HCT116 (cell line): Measurements from ENCODE around the gene DMD. TPM values are rescaled to one million over a fixed set of nuclear protein-coding genes. Genes with fewer than 3 reads are reported as not detected.

Experiments used
- ATAC-seq: fragments of 200-7000 bp; cut with Tn5 transposase; 2 replicates; pipeline ENCODE4 v1.9.1; 2020; ENCODE audit warnings: mild to moderate bottlenecking, moderate library complexity
- BruUV-seq: library from RNA; stranded (reverse); fragments of 400-500 nt; replicated peaks from 2 replicates; lab custom pipeline; 2021; lab: Mats Ljungman, UMichigan
- CTCF ChIA-PET: fragments of 300-600 bp; sonication (Branson Sonifier 250); formaldehyde crosslinking; loops from one replicate; lab custom pipeline; 2021; ENCODE audit warnings: antibody characterized with exemption; lab: Charles Lee
- POLR2A ChIA-PET: fragments of 300-600, 350-600 bp; sonication (Branson Sonifier 250); formaldehyde crosslinking; loops from one replicate; lab custom pipeline; 2021; ENCODE audit warnings: antibody characterized with exemption; lab: Charles Lee
- RAD21 ChIA-PET, 2 experiments: fragments of 300-600 bp; sonication (Branson Sonifier 250); formaldehyde crosslinking; loops; one replicate each; lab custom pipeline; 2023; ENCODE audit warnings: low total read pairs in 2 of 2; ENCODE audit not compliant: uncharacterized antibody in 2 of 2, unreplicated experiment in 2 of 2, low non-redundant PET in 1 of 2; lab: Charles Lee
- DNase-seq: peaks from one replicate; pipeline ENCODE4 v3.0.0-alpha.2; 2010; ENCODE audit warnings: low read depth, low spot score
- H2AFZ ChIP-seq: fragments of 200-600 bp; shearing (Covaris generic), sonication (generic); 2 replicates; pipeline ENCODE4 v1.6.1; 2017; ENCODE audit warnings: low read depth, mixed run types, mixed read lengths, antibody characterized with exemption, low read length; ENCODE audit not compliant: poor library complexity, severe bottlenecking
- H3K27ac ChIP-seq: 2 replicates; pipeline ENCODE4 v1.5.1; 2012; ENCODE audit warnings: low read depth, low read length
- H3K27me3 ChIP-seq: fragments of 200-600 bp; sonication (generic); 2 replicates; pipeline ENCODE4 v1.6.1; 2016; ENCODE audit warnings: mixed run types, low read length, mixed read lengths; ENCODE audit not compliant: insufficient read depth
- H3K36me3 ChIP-seq, 2 experiments: fragments of 200-500 bp in 1 of 2; fragments of 200-600 bp in 1 of 2; sonication (Bioruptor generic) in 1 of 2; sonication (generic) in 1 of 2; 2 replicates each; pipeline versions ENCODE4 v1.5.1 to v1.6.1; 2014 to 2016; ENCODE audit warnings: low read length in 2 of 2, inconsistent platforms in 1 of 2, mixed read lengths in 1 of 2, mixed run types in 1 of 2; ENCODE audit not compliant: insufficient read depth in 2 of 2, control insufficient read depth in 1 of 2
- H3K4me1 ChIP-seq, 2 experiments: fragments of 200-600 bp in 1 of 2; sonication (generic) in 1 of 2; 2 replicates each; pipeline versions ENCODE4 v1.5.1 to v1.6.1; 2012 to 2017; ENCODE audit warnings: low read length in 2 of 2, inconsistent platforms in 1 of 2, mild to moderate bottlenecking in 1 of 2, mixed read lengths in 1 of 2, mixed run types in 1 of 2, moderate library complexity in 1 of 2; ENCODE audit not compliant: insufficient read depth in 2 of 2, control insufficient read depth in 1 of 2
- H3K4me2 ChIP-seq: fragments of 200-600 bp; sonication (generic); 2 replicates; pipeline ENCODE4 v1.6.1; 2017; ENCODE audit warnings: mixed run types, low read length, mixed read lengths
- H3K4me3 ChIP-seq, 2 experiments: fragments of 200-600 bp in 1 of 2; sonication (generic) in 1 of 2; replicated peaks in 1 of 2; 2 replicates each; pipeline ENCODE4 v1.5.1; 2011 to 2016; ENCODE audit warnings: low read length in 2 of 2, control low read depth in 1 of 2, low read depth in 1 of 2, mild to moderate bottlenecking in 1 of 2, mixed read lengths in 1 of 2, mixed run types in 1 of 2
- H3K79me2 ChIP-seq: fragments of 200-600 bp; sonication (generic); 2 replicates; pipeline ENCODE4 v1.6.1; 2017; ENCODE audit warnings: mild to moderate bottlenecking, mixed run types, low read length, moderate library complexity, mixed read lengths; ENCODE audit not compliant: insufficient read depth
- H3K9ac ChIP-seq: fragments of 200-600 bp; sonication (generic); 2 replicates; pipeline ENCODE4 v1.6.1; 2016; ENCODE audit warnings: low read length, mixed read lengths
- H3K9me2 ChIP-seq: fragments of 200-600 bp; sonication (generic), shearing (Covaris generic); 2 replicates; pipeline ENCODE4 v1.6.1; 2017; ENCODE audit warnings: mixed run types, mild to moderate bottlenecking, moderate library complexity; ENCODE audit not compliant: insufficient read depth
- H3K9me3 ChIP-seq, 2 experiments: fragments of 200-500 bp in 1 of 2; fragments of 200-600 bp in 1 of 2; sonication (Bioruptor generic) in 1 of 2; sonication (generic) in 1 of 2; 2 replicates each; pipeline ENCODE4 v1.6.1; 2014 to 2017; ENCODE audit warnings: low read length in 2 of 2, mixed read lengths in 2 of 2, inconsistent platforms in 1 of 2, low read depth in 1 of 2, mild to moderate bottlenecking in 1 of 2, mixed run types in 1 of 2, moderate library complexity in 1 of 2; ENCODE audit not compliant: control insufficient read depth in 1 of 2, insufficient read depth in 1 of 2
- H4K20me1 ChIP-seq: fragments of 200-600 bp; sonication (generic), shearing (Covaris generic); 2 replicates; pipeline ENCODE4 v1.6.1; 2017; ENCODE audit warnings: mixed run types, mild to moderate bottlenecking, moderate library complexity; ENCODE audit not compliant: insufficient read depth
- CBX3 ChIP-seq: IDR thresholded peaks from 2 replicates; pipeline ENCODE4 v1.6.1; 2012; ENCODE audit warnings: low read depth
- EGR1 ChIP-seq: IDR thresholded peaks from 2 replicates; pipeline ENCODE4 v1.6.1; 2012; ENCODE audit warnings: low read depth
- ELF1 ChIP-seq: IDR thresholded peaks from 2 replicates; pipeline ENCODE4 v1.6.1; 2012; ENCODE audit warnings: low read depth, borderline replicate concordance
- EZH2phosphoT487 ChIP-seq: fragments of 200-600 bp; IDR thresholded peaks from 2 replicates; pipeline ENCODE4 v1.6.1; 2018; ENCODE audit warnings: antibody characterized with exemption, borderline replicate concordance
- POLR2AphosphoS5 ChIP-seq: IDR thresholded peaks from 2 replicates; pipeline ENCODE4 v1.6.1; 2011; ENCODE audit warnings: mild to moderate bottlenecking, low read depth, low read length, moderate library complexity
- RAD21 ChIP-seq: IDR thresholded peaks from 2 replicates; pipeline ENCODE4 v1.6.1; 2012; ENCODE audit warnings: low read depth, mild to moderate bottlenecking
- SIN3A ChIP-seq: IDR thresholded peaks from 2 replicates; pipeline ENCODE4 v1.6.1; 2012; ENCODE audit warnings: low read depth
- SP1 ChIP-seq: IDR thresholded peaks from 2 replicates; pipeline ENCODE4 v1.6.1; 2012; ENCODE audit warnings: low read depth
- SRF ChIP-seq: IDR thresholded peaks from 2 replicates; pipeline ENCODE4 v1.6.1; 2012; ENCODE audit warnings: low read depth
- TCF7L2 ChIP-seq: IDR thresholded peaks from 2 replicates; pipeline ENCODE4 v1.7.0; 2011; ENCODE audit warnings: borderline replicate concordance, inconsistent platforms; ENCODE audit not compliant: insufficient read depth, insufficient read length; ENCODE audit errors: extremely low read depth
- ZFX ChIP-seq: fragments of 450-650 bp; IDR thresholded peaks from 2 replicates; pipeline ENCODE4 v1.6.1; 2017
- intact Hi-C: fragments of 100-400 bp; cut with micrococcal nuclease; formaldehyde crosslinking; loops from 2 replicates; pipeline ENCODE4 v1.10.0; 2022
- total RNA-seq: library from RNA; stranded (reverse); gene quantifications from one replicate; pipeline ENCODE4 v1.2.1, GENCODE V29; 2021; ENCODE audit not compliant: unreplicated experiment
- TF ChIP-seq, protein P1 (sequence below): IDR thresholded peaks from 2 replicates; pipeline ENCODE4 v1.6.1; 2012
- TF ChIP-seq, protein P2 (sequence below): IDR thresholded peaks from 2 replicates; pipeline ENCODE4 v1.6.1; 2012
- TF ChIP-seq, protein P3 (sequence below): IDR thresholded peaks from 2 replicates; pipeline ENCODE4 v1.6.1; 2012; ENCODE audit warnings: low read depth

The DMD gene
- total RNA-seq, 1 experiment from 2014 or later = 0.05 TPM

DNA sequence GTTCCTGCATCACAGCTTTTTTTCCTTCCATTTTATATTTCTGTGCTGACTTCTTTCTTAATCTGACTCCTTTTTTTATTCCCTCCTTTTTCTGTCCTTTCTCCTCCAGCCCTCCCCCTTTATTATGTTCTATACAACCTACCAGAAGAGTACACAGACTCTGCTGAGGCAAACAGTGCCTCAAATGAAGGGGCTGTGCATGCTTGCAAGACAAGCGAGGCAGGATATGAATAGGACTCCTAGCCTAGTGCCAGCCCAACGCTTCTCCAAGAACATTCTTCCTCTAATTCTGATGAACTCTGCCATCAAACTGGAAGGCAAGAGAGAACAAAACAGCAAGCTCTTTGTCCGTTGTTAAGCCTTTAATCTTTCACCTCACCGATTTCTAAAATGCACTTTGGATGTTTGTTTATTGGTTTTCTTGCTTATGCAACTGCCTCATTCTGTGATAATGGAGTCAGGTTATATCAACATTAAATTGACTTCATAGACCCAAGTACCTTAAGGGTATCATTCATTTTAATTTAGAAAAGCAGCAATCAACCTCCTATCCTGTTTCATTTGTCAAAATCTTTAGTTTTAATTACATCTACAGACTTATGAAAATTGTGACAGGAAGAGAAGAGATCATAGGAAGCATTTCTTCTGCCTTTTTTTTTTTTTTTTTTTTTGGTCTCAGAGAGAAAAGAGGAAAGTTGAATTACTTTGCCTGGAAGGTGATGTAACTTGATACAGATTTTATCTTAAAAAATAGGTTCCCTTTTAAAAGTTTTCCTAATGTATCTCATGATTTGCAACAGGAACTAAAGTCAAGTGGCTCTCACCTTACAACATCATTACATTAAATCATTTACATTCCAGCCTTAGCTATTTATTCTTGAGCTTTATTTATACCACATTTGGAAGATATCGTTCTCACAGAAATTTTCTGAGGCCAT, 1854.8 kb downstream of the DMD start:
- Histone ChIP-seq H3K4me2 (no peak overlapping the region), H4K20me1 (no peaks in the 10 kb centered on the region), H3K27ac (no peak overlapping the region), H3K4me1 (no peaks in the 10 kb centered on the region), H3K9ac (no peak overlapping the region), H3K27me3 (no peaks in the 10 kb centered on the region), H3K79me2 (no peaks in the 10 kb centered on the region), H2AFZ (no peak overlapping the region), H3K9me3 (no peaks in the 10 kb centered on the region), H3K4me3 (no peak overlapping the region), H3K9me2 (no peaks in the 10 kb centered on the region), H3K36me3 (no peaks in the 10 kb centered on the region)
- intact Hi-C loops = no loop called here
- DNase-seq (no peak), ATAC-seq (no peak)
- ChIA-PET POLR2A (no interaction called here), RAD21 (no interaction called here), CTCF (no interaction called here)
- no TSS peak for BruUV-seq
- TF ChIP-seq, protein P1, sequence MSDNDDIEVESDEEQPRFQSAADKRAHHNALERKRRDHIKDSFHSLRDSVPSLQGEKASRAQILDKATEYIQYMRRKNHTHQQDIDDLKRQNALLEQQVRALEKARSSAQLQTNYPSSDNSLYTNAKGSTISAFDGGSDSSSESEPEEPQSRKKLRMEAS = no peak
- TF ChIP-seq, protein P2, sequence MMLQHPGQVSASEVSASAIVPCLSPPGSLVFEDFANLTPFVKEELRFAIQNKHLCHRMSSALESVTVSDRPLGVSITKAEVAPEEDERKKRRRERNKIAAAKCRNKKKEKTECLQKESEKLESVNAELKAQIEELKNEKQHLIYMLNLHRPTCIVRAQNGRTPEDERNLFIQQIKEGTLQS = no peak
- TF ChIP-seq CBX3 (no peak), EZH2phosphoT487 (no peak), SRF (no peak), SIN3A (no peak), SP1 (no peak), ELF1 (no peak), POLR2AphosphoS5 (no peak), TCF7L2 (no peak), ZFX (no peak), EGR1 (no peak), RAD21 (no peak)
- TF ChIP-seq, protein P3, sequence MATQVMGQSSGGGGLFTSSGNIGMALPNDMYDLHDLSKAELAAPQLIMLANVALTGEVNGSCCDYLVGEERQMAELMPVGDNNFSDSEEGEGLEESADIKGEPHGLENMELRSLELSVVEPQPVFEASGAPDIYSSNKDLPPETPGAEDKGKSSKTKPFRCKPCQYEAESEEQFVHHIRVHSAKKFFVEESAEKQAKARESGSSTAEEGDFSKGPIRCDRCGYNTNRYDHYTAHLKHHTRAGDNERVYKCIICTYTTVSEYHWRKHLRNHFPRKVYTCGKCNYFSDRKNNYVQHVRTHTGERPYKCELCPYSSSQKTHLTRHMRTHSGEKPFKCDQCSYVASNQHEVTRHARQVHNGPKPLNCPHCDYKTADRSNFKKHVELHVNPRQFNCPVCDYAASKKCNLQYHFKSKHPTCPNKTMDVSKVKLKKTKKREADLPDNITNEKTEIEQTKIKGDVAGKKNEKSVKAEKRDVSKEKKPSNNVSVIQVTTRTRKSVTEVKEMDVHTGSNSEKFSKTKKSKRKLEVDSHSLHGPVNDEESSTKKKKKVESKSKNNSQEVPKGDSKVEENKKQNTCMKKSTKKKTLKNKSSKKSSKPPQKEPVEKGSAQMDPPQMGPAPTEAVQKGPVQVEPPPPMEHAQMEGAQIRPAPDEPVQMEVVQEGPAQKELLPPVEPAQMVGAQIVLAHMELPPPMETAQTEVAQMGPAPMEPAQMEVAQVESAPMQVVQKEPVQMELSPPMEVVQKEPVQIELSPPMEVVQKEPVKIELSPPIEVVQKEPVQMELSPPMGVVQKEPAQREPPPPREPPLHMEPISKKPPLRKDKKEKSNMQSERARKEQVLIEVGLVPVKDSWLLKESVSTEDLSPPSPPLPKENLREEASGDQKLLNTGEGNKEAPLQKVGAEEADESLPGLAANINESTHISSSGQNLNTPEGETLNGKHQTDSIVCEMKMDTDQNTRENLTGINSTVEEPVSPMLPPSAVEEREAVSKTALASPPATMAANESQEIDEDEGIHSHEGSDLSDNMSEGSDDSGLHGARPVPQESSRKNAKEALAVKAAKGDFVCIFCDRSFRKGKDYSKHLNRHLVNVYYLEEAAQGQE = no peak
